ENCODE results near the gene HGFAC.
A peak's percentile ranks its signal among the peaks of the same experiment; 100 is the strongest.

The HGFAC gene

GRCh38 chr4:3435686-3435956 is 6.1 kb upstream of the HGFAC start:
- in situ Hi-C loops (cut with HindIII; ENCODE audit: low pct_ligation_motif_present, low sequenced_read_pairs): no loop called here
- Histone ChIP-seq H3K27me3 (replicated peaks) (no peaks in the 10 kb centered on the region), H3K4me3 (ENCODE audit: low read depth, low read length) (no peak overlapping the region), H3K27ac (no peak overlapping the region), H3K36me3 (replicated peaks) (no peaks in the 10 kb centered on the region)
- no peak for TF ChIP-seq CTCF (IDR thresholded peaks at IDR 0.05; ENCODE audit: low read depth, low read length, missing control alignments)
- DNase-seq: no peak

- Histone ChIP-seq H3K27me3 (replicated peaks) (no peaks in the 10 kb centered on the region), H3K36me3 (replicated peaks) (no peaks in the 10 kb centered on the region), H3K4me3 (ENCODE audit: low read depth, low read length) (no peak overlapping the region), H3K27ac (no peak overlapping the region)
- in situ Hi-C loops (cut with HindIII; ENCODE audit: low pct_ligation_motif_present, low sequenced_read_pairs): no loop called here
- no peak for TF ChIP-seq CTCF (IDR thresholded peaks at IDR 0.05; ENCODE audit: low read depth, low read length, missing control alignments)
- no peak for DNase-seq
Measured at GRCh38 chr4:3436048-3436797, 5.5 kb upstream of the HGFAC start.

- Histone ChIP-seq H3K27ac (no peak overlapping the region), H3K36me3 (replicated peaks) (no peaks in the 10 kb centered on the region), H3K4me3 (ENCODE audit: low read depth, low read length) (no peak overlapping the region), H3K27me3 (replicated peaks) (no peaks in the 10 kb centered on the region)
- peak; percentile 12 for DNase-seq
- in situ Hi-C loops (cut with HindIII; ENCODE audit: low pct_ligation_motif_present, low sequenced_read_pairs): no loop called here
- TF ChIP-seq CTCF (IDR thresholded peaks at IDR 0.05; ENCODE audit: low read depth, low read length, missing control alignments): no peak
Measured at GRCh38 chr4:3436798-3437581, 4.8 kb upstream of the HGFAC start.

GRCh38 chr4:3437582-3437936 is 4.2 kb upstream of the HGFAC start:
- no peak overlapping the region for H3K27ac ChIP-seq
- H3K27me3 ChIP-seq (replicated peaks): no peaks in the 10 kb centered on the region
- no peak for TF ChIP-seq CTCF (IDR thresholded peaks at IDR 0.05; ENCODE audit: low read depth, low read length, missing control alignments)
- DNase-seq: no peak
- in situ Hi-C loops (cut with HindIII; ENCODE audit: low pct_ligation_motif_present, low sequenced_read_pairs): no loop called here
- H3K36me3 ChIP-seq (replicated peaks): no peaks in the 10 kb centered on the region
- H3K4me3 ChIP-seq (ENCODE audit: low read depth, low read length): no peak overlapping the region

GRCh38 chr4:3437998-3438846 is 3.5 kb upstream of the HGFAC start:
- no peak for TF ChIP-seq CTCF (IDR thresholded peaks at IDR 0.05; ENCODE audit: low read depth, low read length, missing control alignments)
- DNase-seq: no peak
- in situ Hi-C loops (cut with HindIII; ENCODE audit: low pct_ligation_motif_present, low sequenced_read_pairs): no loop called here
- no peak overlapping the region for H3K4me3 ChIP-seq (ENCODE audit: low read depth, low read length)
- no peak overlapping the region for H3K27ac ChIP-seq
- no peaks in the 10 kb centered on the region for H3K27me3 ChIP-seq (replicated peaks)
- no peaks in the 10 kb centered on the region for H3K36me3 ChIP-seq (replicated peaks)
